ENCODE measurements around the gene MYOM3.

DNA sequence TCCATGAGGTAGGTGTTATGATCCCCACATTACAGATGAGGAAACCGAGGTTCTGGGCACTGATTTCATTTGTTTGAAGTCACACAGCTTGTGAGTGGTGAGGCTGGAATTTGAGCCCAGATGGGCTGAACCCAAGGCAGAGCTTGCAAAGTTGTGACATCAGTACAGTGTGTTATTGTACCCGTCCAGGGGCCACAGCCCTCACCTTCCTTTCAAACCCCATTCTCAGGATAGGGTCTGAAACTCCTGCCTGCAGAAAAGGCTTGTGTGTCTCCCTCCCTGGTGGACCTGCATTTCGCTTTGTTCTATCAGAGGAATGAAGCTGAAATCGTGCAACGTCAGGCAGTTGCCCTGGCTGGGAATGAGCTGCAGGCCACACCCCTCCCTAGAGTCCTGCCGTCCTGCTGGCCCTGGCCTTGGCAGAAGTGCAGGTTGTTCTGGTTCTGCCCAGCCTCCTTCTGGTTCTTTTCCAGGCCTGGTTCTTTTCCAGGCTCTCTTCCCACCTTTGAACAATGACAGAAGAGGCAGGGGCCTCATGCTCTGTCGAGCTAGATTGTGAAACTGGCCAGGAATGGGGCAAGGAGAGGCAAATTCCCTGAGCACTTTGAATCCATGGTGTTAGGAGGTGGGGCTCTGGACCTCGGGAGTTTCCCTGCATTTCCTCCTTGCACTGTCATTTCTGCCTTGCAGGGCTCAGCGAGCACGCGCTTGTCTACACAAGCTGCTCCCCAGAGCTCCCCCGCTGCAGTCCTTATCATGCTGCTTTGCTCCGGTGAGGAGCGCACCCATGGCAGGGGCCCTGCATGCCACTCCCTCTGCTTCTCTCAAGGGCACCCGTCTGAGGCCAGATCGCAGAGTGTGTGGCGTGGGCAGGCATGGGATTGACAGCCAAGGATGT, 8.2 kb upstream of the MYOM3 start:
- TF ChIP-seq CTCF (IDR thresholded peaks at IDR 0.05): no peak
- TF ChIP-seq POLR2AphosphoS5 (IDR thresholded peaks at IDR 0.05; ENCODE audit: low read depth, low read length): no peak
- no peak for TF ChIP-seq SIN3A (IDR thresholded peaks at IDR 0.05; ENCODE audit: borderline replicate concordance, insufficient read depth, low read depth, low read length)
- TF ChIP-seq REST (IDR thresholded peaks at IDR 0.05; ENCODE audit: insufficient read depth in 1 of 2, low read depth in 2 of 2, low read length in 1 of 2): no peak
